ENCODE measurements around the gene DCLK1. TPM values are rescaled to one million over a fixed set of nuclear protein-coding genes. Genes with fewer than 3 reads are reported as not detected.
A peak's percentile ranks its signal among the peaks of the same experiment; 100 is the strongest.

The DCLK1 gene
- total RNA-seq, 1 donor from 2014 or later: 3.9 TPM

DNA sequence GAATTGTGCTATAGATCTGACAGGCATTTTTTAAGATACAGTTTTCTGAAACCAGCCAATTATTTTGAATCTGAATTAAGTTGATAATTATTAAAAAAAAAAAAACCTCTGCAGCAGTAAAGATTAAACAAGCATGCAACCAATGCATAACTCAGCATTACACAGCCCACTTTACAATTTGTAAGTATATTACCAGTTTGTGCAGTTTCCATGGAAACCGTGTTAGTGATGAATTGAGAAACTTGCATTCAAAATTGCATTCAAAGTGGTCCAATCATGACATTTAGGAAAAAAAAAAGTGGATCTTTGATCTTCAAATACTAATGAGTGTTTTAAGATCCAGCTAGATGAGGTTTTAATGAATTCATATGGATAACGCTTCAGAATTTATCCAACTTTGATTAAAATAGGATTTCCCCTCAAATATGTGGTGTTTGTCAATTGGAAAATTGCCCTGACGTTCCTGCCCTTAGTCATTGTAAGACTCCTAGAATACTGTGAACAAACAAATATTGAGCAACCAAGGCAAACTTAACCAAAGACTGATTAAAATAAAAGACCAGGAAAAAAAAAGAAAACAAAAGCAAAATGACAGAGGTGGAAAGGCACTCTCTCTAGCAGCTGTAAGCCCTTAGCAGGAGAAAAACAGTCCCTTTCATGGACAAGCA lies 339.9 kb downstream of the DCLK1 start:
- H3K9me3 Mint-ChIP-seq (ENCODE audit: low read depth): no peaks in the 10 kb centered on the region
- H3K27ac Mint-ChIP-seq: no peak overlapping the region
- H3K36me3 Mint-ChIP-seq (ENCODE audit: insufficient read depth): no peaks in the 10 kb centered on the region
- no peak overlapping the region for H3K4me3 Mint-ChIP-seq (ENCODE audit: low read depth)
- H3K4me1 Mint-ChIP-seq (ENCODE audit: low read depth): peaks cover 3% of the 10 kb centered on the region
- H3K27me3 Mint-ChIP-seq: peaks cover 3% of the 10 kb centered on the region
- TF ChIP-seq, protein P1, sequence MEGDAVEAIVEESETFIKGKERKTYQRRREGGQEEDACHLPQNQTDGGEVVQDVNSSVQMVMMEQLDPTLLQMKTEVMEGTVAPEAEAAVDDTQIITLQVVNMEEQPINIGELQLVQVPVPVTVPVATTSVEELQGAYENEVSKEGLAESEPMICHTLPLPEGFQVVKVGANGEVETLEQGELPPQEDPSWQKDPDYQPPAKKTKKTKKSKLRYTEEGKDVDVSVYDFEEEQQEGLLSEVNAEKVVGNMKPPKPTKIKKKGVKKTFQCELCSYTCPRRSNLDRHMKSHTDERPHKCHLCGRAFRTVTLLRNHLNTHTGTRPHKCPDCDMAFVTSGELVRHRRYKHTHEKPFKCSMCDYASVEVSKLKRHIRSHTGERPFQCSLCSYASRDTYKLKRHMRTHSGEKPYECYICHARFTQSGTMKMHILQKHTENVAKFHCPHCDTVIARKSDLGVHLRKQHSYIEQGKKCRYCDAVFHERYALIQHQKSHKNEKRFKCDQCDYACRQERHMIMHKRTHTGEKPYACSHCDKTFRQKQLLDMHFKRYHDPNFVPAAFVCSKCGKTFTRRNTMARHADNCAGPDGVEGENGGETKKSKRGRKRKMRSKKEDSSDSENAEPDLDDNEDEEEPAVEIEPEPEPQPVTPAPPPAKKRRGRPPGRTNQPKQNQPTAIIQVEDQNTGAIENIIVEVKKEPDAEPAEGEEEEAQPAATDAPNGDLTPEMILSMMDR (IDR thresholded peaks at IDR 0.05; ENCODE audit: unreplicated experiment): no peak
- no peak for DNase-seq (ENCODE audit: low spot score, unreplicated experiment)

DNA sequence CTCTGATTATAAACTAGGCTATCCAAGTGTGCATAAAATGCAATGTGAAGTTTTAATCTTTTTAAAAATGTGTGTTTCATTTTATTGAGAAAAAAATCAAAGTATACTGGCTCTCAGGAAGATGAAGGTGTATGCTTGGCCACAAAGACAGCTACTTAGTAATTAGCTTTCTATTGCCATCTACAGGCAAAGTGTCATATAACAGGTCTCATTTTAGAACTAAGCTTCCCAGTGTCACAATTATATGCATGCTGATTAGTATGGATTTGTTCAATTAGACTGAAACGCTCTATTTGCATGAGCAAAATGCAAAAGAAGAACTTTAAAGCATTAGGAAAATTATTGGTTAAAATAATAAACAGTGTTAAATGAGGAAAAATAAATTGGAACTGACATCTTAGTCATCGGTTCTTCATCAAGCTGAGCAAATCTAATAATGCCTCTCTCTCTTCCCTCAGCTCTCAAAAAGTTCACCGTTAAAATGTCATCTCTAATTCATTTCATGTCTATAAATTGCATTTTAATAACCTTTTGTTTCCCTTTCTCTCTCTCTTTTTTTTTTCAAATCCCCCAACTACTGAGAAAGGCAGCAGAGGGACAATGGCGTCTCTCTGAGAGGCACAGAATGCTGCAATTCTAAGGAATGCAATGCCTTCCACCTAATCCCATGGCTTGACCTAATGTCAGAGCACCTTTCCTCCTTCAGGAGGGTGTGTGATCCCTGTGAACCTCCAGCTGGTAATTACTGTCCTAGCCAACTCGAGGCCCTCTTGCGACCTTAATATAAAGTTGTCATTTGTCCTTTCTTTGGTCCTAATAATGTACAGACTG lies 341.6 kb downstream of the DCLK1 start:
- H3K27me3 Mint-ChIP-seq: no peaks in the 10 kb centered on the region
- TF ChIP-seq, protein P1 (IDR thresholded peaks at IDR 0.05; ENCODE audit: unreplicated experiment): peak; percentile 68
- no peak overlapping the region for H3K4me3 Mint-ChIP-seq (ENCODE audit: low read depth)
- no peak overlapping the region for H3K27ac Mint-ChIP-seq
- no peaks in the 10 kb centered on the region for H3K9me3 Mint-ChIP-seq (ENCODE audit: low read depth)
- DNase-seq (ENCODE audit: low spot score, unreplicated experiment): no peak
- no peaks in the 10 kb centered on the region for H3K4me1 Mint-ChIP-seq (ENCODE audit: low read depth)
- no peaks in the 10 kb centered on the region for H3K36me3 Mint-ChIP-seq (ENCODE audit: insufficient read depth)

DNA sequence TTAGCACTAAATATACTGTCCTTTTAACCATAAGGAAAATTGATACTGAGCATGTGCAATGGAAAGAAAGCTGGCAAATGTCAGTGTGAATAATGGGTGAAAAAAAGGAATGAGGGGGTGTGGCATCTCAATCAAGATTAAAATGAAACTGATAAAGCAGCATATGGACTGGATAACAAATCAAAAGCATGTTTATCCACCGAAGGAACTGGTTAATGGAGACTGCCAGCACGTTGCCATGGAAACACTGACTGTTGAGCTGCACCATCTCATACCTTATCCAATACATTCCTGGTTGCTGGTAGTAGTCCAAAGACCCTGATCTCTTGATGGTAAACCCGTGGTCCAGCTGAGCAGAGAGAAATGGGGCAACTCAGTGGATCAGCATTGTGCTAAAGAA lies 343.2 kb downstream of the DCLK1 start:
- Mint-ChIP-seq H3K4me1 (ENCODE audit: low read depth) (no peaks in the 10 kb centered on the region), H3K4me3 (ENCODE audit: low read depth) (no peak overlapping the region), H3K36me3 (ENCODE audit: insufficient read depth) (no peaks in the 10 kb centered on the region), H3K9me3 (ENCODE audit: low read depth) (no peaks in the 10 kb centered on the region), H3K27me3 (no peaks in the 10 kb centered on the region), H3K27ac (no peak overlapping the region)
- TF ChIP-seq, protein P1 (IDR thresholded peaks at IDR 0.05; ENCODE audit: unreplicated experiment): no peak
- no peak for DNase-seq (ENCODE audit: low spot score, unreplicated experiment)

DNA sequence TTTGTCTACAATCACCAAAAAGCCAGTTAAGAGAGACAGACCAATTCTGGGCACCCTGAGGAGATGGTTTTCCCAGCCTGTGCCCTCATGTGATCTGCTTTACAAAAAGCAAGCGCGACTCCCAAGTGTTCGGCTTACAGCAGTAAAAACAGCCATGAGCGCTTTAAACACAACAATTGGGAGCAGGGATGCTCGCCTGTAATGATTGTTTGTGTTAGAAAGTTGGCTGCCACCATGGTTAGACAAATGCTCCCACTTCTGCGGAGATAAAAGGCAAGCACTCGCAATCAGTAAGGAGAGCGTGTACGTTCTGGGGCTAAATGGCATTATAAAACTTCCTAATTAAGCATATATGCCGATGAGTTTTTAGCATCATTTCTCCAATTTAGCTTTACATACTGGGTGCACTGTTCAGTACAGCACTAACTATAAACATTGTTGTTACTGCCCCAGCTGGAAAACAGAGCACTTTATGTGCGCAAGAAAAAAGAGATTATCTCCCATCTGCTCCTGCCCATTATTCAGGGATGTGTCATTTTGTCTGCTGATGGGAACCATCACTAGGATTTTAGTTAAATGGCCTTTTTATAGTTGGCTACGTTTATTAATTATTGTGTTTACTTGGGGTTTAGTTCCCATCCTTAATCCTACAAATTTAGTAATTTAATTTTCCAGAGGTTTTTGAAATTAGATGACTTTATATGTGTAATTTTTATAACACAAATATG lies 345.4 kb downstream of the DCLK1 start:
- Mint-ChIP-seq H3K4me3 (ENCODE audit: low read depth) (no peak overlapping the region), H3K4me1 (ENCODE audit: low read depth) (no peaks in the 10 kb centered on the region), H3K27me3 (peaks cover 4% of the 10 kb centered on the region), H3K27ac (no peak overlapping the region), H3K36me3 (ENCODE audit: insufficient read depth) (no peaks in the 10 kb centered on the region), H3K9me3 (ENCODE audit: low read depth) (no peaks in the 10 kb centered on the region)
- no peak for DNase-seq (ENCODE audit: low spot score, unreplicated experiment)
- TF ChIP-seq, protein P1 (IDR thresholded peaks at IDR 0.05; ENCODE audit: unreplicated experiment): no peak

DNA sequence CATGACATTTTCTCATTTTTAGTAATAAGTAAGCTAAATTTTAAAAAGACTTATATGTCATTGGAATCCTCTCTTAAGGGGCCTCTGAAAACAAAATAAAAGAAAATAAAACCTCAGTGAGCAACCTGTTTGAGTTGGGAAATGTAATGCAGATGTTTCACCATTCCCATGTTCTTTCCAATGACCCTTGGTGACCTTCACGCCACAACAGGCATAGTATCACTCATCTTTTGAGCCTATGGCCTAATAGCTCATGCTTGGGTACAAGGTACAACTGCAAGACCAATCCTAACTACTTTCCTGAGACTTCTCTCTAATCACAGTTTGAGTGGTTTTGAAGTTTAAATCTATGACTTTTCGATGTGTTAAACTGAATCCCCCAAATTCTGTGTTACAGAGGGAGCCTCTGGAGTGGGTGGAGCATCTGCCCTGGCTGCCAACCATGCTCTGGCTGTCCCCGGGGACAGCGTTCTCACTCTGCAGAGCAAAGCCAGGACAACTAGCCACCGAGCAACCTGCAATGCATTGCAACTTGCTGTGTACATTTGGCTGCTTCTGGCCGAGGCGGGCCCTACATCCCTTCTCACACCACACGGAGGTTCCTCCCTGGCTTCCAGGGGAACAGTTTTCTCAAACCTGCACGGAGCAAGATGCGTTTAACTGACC lies 346.8 kb downstream of the DCLK1 start:
- TF ChIP-seq, protein P1 (IDR thresholded peaks at IDR 0.05; ENCODE audit: unreplicated experiment): no peak

More for the DNA sequence above, 346.8 kb downstream of the DCLK1 start:
- no peak for DNase-seq (ENCODE audit: low spot score, unreplicated experiment)
- no peaks in the 10 kb centered on the region for H3K9me3 Mint-ChIP-seq (ENCODE audit: low read depth)
- H3K4me1 Mint-ChIP-seq (ENCODE audit: low read depth): no peaks in the 10 kb centered on the region
- H3K27me3 Mint-ChIP-seq: peaks cover 4% of the 10 kb centered on the region
- no peak overlapping the region for H3K27ac Mint-ChIP-seq
- H3K36me3 Mint-ChIP-seq (ENCODE audit: insufficient read depth): no peaks in the 10 kb centered on the region
- no peak overlapping the region for H3K4me3 Mint-ChIP-seq (ENCODE audit: low read depth)
